DND-41 (cell line): ENCODE results near the gene PSTPIP1.

Experiments
- ATAC-seq: fragments of 200-7000 bp; cut with Tn5 transposase; 3 replicates; pipeline ENCODE4 v1.9.1; 2021; ENCODE audit warnings: low read depth; ENCODE audit not compliant: insufficient read depth
- DNase-seq: peaks from one replicate; pipeline ENCODE4 v3.0.0-alpha.2; 2020
- H2AFZ ChIP-seq: 2 replicates; pipeline ENCODE4 v1.6.0; 2012; ENCODE audit warnings: low read depth, low read length
- H3K27ac ChIP-seq: 2 replicates; pipeline ENCODE4 v1.5.1; 2012; ENCODE audit warnings: low read length, inconsistent platforms
- H3K27me3 ChIP-seq: fragments of 200-600 bp; sonication (generic); 2 replicates; pipeline ENCODE4 v1.6.0; 2012; ENCODE audit warnings: low read length, mild to moderate bottlenecking, inconsistent platforms; ENCODE audit not compliant: insufficient read depth, poor library complexity
- H3K36me3 ChIP-seq: 2 replicates; pipeline ENCODE4 v1.5.1; 2012; ENCODE audit warnings: low read length, inconsistent platforms; ENCODE audit not compliant: insufficient read depth
- H3K4me1 ChIP-seq: 2 replicates; pipeline ENCODE4 v1.5.1; 2012; ENCODE audit warnings: mild to moderate bottlenecking, low read length; ENCODE audit not compliant: insufficient read depth
- H3K4me2 ChIP-seq: 2 replicates; pipeline ENCODE4 v1.6.0; 2012; ENCODE audit warnings: mild to moderate bottlenecking, moderate library complexity, low read length, inconsistent platforms; ENCODE audit not compliant: insufficient read depth
- H3K4me3 ChIP-seq, 2 experiments: fragments of 200-600 bp in 1 of 2; shearing (Covaris generic) in 1 of 2; 2 replicates each; pipeline ENCODE4 v1.5.1; 2012 to 2016; ENCODE audit warnings: inconsistent platforms in 2 of 2, low read length in 2 of 2, mild to moderate bottlenecking in 2 of 2, low read depth in 1 of 2, moderate library complexity in 1 of 2
- H3K79me2 ChIP-seq: 2 replicates; pipeline ENCODE4 v1.6.0; 2012; ENCODE audit warnings: low read length, inconsistent platforms; ENCODE audit not compliant: insufficient read depth
- H3K9ac ChIP-seq: 2 replicates; pipeline ENCODE4 v1.6.0; 2012; ENCODE audit warnings: low read depth, mild to moderate bottlenecking, inconsistent platforms, low read length, moderate library complexity
- H3K9me3 ChIP-seq: 2 replicates; pipeline ENCODE4 v1.5.1; 2012; ENCODE audit warnings: low read length, moderate library complexity, mild to moderate bottlenecking, inconsistent platforms; ENCODE audit not compliant: insufficient read depth, severe bottlenecking
- H4K20me1 ChIP-seq: 2 replicates; pipeline ENCODE4 v1.6.0; 2012; ENCODE audit warnings: low read length; ENCODE audit not compliant: insufficient read depth
- EZH2 ChIP-seq: IDR thresholded peaks from 3 replicates; pipeline ENCODE4 v1.6.1; 2012; ENCODE audit warnings: borderline replicate concordance, low read depth, mild to moderate bottlenecking, moderate library complexity, low read length, inconsistent platforms; ENCODE audit not compliant: severe bottlenecking
- TF ChIP-seq, protein P1 (sequence below): IDR thresholded peaks from 2 replicates; pipeline ENCODE4 v1.5.1; 2012; ENCODE audit warnings: borderline replicate concordance, low read length, moderate library complexity, mild to moderate bottlenecking; ENCODE audit not compliant: poor library complexity, severe bottlenecking; ENCODE audit errors: extremely low read depth

The PSTPIP1 gene

GRCh38 chr15:77004189-77004588, 9.3 kb downstream of the PSTPIP1 start:
- no peaks in the 10 kb centered on the region for H3K36me3 ChIP-seq
- no peak for DNase-seq
- no peak for ATAC-seq
- no peaks in the 10 kb centered on the region for H3K27me3 ChIP-seq
- no peaks in the 10 kb centered on the region for H4K20me1 ChIP-seq
- H3K4me3 ChIP-seq: no peak overlapping the region
- no peak overlapping the region for H3K9ac ChIP-seq
- 0 out of 2 replicates have a peak, but pooled peaks cover 3% of the 10 kb centered on the region for H3K4me1 ChIP-seq
- no peaks in the 10 kb centered on the region for H3K9me3 ChIP-seq
- no peak overlapping the region for H2AFZ ChIP-seq
- no peak overlapping the region for H3K4me2 ChIP-seq
- H3K27ac ChIP-seq: no peak overlapping the region
- no peak for TF ChIP-seq EZH2
- TF ChIP-seq, protein P1, sequence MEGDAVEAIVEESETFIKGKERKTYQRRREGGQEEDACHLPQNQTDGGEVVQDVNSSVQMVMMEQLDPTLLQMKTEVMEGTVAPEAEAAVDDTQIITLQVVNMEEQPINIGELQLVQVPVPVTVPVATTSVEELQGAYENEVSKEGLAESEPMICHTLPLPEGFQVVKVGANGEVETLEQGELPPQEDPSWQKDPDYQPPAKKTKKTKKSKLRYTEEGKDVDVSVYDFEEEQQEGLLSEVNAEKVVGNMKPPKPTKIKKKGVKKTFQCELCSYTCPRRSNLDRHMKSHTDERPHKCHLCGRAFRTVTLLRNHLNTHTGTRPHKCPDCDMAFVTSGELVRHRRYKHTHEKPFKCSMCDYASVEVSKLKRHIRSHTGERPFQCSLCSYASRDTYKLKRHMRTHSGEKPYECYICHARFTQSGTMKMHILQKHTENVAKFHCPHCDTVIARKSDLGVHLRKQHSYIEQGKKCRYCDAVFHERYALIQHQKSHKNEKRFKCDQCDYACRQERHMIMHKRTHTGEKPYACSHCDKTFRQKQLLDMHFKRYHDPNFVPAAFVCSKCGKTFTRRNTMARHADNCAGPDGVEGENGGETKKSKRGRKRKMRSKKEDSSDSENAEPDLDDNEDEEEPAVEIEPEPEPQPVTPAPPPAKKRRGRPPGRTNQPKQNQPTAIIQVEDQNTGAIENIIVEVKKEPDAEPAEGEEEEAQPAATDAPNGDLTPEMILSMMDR: no peak
- no peaks in the 10 kb centered on the region for H3K79me2 ChIP-seq

GRCh38 chr15:77009176-77009575, 14.2 kb downstream of the PSTPIP1 start:
- Histone ChIP-seq H3K36me3 (no peaks in the 10 kb centered on the region), H2AFZ (no peak overlapping the region), H3K4me1 (no peaks in the 10 kb centered on the region), H4K20me1 (no peaks in the 10 kb centered on the region), H3K4me3 (no peak overlapping the region), H3K27ac (no peak overlapping the region), H3K27me3 (no peaks in the 10 kb centered on the region), H3K9ac (no peak overlapping the region), H3K9me3 (no peaks in the 10 kb centered on the region), H3K79me2 (no peaks in the 10 kb centered on the region), H3K4me2 (no peak overlapping the region)
- DNase-seq (no peak), ATAC-seq (no peak)
- no peak for TF ChIP-seq EZH2
- TF ChIP-seq, protein P1: no peak

- no peaks in the 10 kb centered on the region for H4K20me1 ChIP-seq
These were observed 14.9 kb downstream of the PSTPIP1 start for GRCh38 chr15:77009646-77010311.

More at GRCh38 chr15:77009646-77010311, 14.9 kb downstream of the PSTPIP1 start:
- H3K27me3 ChIP-seq: no peaks in the 10 kb centered on the region
- H2AFZ ChIP-seq: no peak overlapping the region
- H3K4me3 ChIP-seq: no peak overlapping the region
- no peaks in the 10 kb centered on the region for H3K9me3 ChIP-seq
- no peaks in the 10 kb centered on the region for H3K79me2 ChIP-seq
- no peak overlapping the region for H3K9ac ChIP-seq
- H3K4me1 ChIP-seq: no peaks in the 10 kb centered on the region
- no peak for DNase-seq
- TF ChIP-seq, protein P1: no peak
- TF ChIP-seq EZH2: no peak
- no peak overlapping the region for H3K27ac ChIP-seq
- no peak for ATAC-seq
- no peak overlapping the region for H3K4me2 ChIP-seq
- H3K36me3 ChIP-seq: no peaks in the 10 kb centered on the region
